HepG2 (cell line): ENCODE results near the gene KDM6B. TPM values are rescaled to one million over a fixed set of nuclear protein-coding genes. Genes with fewer than 3 reads are reported as not detected.

Experiments
- ATAC-seq: fragments of 200-7000 bp; cut with Tn5 transposase; 3 replicates; pipeline ENCODE4 v1.9.1; 2020; ENCODE audit warnings: mild to moderate bottlenecking, moderate library complexity
- BruUV-seq: library from RNA; stranded (reverse); fragments of 400-500 nt; replicated peaks from 2 replicates; lab custom pipeline; 2021; lab: Mats Ljungman, UMichigan
- CTCF ChIA-PET: fragments of 300-600 bp; formaldehyde crosslinking; extraction: SDS; loops from one replicate; lab custom pipeline; 2021; ENCODE audit warnings: low total read pairs, inconsistent platforms, low intra/inter-chr PET ratio; lab: Yijun Ruan, JAX
- POLR2A ChIA-PET: fragments of 350-600 bp; sonication (Branson Sonifier 250); formaldehyde crosslinking; loops from one replicate; lab custom pipeline; 2020; ENCODE audit warnings: antibody characterized with exemption, inconsistent platforms; lab: Yijun Ruan, JAX
- DNase-seq: peaks from one replicate; pipeline ENCODE4 v3.0.0-alpha.2; 2015; ENCODE audit warnings: low spot score
- FAIRE-seq: peaks from 3 replicates; lab custom pipeline; 2011; peaks lifted over from hg19 to GRCh38; lab: Jason Lieb, UNC
- H2AFZ ChIP-seq: one replicate; pipeline ENCODE4 v1.6.1; 2011; ENCODE audit warnings: low read length, inconsistent platforms
- H3K27ac ChIP-seq: fragments of 300-600 bp; 3 replicates; pipeline ENCODE4 v1.8.0; 2011; ENCODE audit warnings: mixed run types, mild to moderate bottlenecking, mixed read lengths, low read length, inconsistent platforms; ENCODE audit not compliant: insufficient read depth; ENCODE audit errors: extremely low read length
- H3K27me3 ChIP-seq, 2 experiments: fragments of 200-600 bp in 1 of 2; 2 replicates in 1 of 2; 3 replicates in 1 of 2; pipeline versions ENCODE4 v1.6.0 to v1.8.0; 2011; ENCODE audit warnings: low read length in 2 of 2, mild to moderate bottlenecking in 2 of 2, moderate library complexity in 2 of 2, inconsistent platforms in 1 of 2; ENCODE audit not compliant: insufficient read depth in 2 of 2, control insufficient read depth in 1 of 2
- H3K36me3 ChIP-seq, 2 experiments: fragments of 200-600 bp in 1 of 2; replicated peaks in 1 of 2; 2 replicates in 1 of 2; 3 replicates in 1 of 2; pipeline versions ENCODE4 v1.5.1 to v1.8.0; 2011; ENCODE audit warnings: low read length in 2 of 2, inconsistent platforms in 1 of 2; ENCODE audit not compliant: insufficient read depth in 2 of 2, control insufficient read depth in 1 of 2
- H3K4me1 ChIP-seq: 2 replicates; pipeline ENCODE4 v1.5.1; 2012; ENCODE audit warnings: low read length, inconsistent platforms; ENCODE audit not compliant: insufficient read depth
- H3K4me2 ChIP-seq: 2 replicates; pipeline ENCODE4 v1.6.0; 2011; ENCODE audit warnings: low read depth, low read length, inconsistent platforms
- H3K4me3 ChIP-seq, 3 experiments: fragments of 200-600 bp in 1 of 3; sonication (generic), shearing (Covaris generic) in 1 of 3; replicated peaks in 1 of 3; 2 replicates each; pipeline ENCODE4 v1.5.1; 2011 to 2016; ENCODE audit warnings: low read length in 3 of 3, inconsistent platforms in 2 of 3, low read depth in 2 of 3, mild to moderate bottlenecking in 2 of 3, control low read depth in 1 of 3, mixed read lengths in 1 of 3; ENCODE audit not compliant: insufficient read depth in 1 of 3
- H3K79me2 ChIP-seq: one replicate; pipeline ENCODE4 v1.6.1; 2011; ENCODE audit warnings: low read length, inconsistent platforms; ENCODE audit not compliant: insufficient read depth
- H3K9ac ChIP-seq: 2 replicates; pipeline ENCODE4 v1.6.0; 2011; ENCODE audit warnings: mild to moderate bottlenecking, low read depth, low read length, inconsistent platforms; ENCODE audit not compliant: insufficient read depth
- H3K9me3 ChIP-seq: 2 replicates; pipeline ENCODE4 v1.5.1; 2012; ENCODE audit warnings: mild to moderate bottlenecking, low read length
- H4K20me1 ChIP-seq: 2 replicates; pipeline ENCODE4 v1.6.0; 2011; ENCODE audit warnings: inconsistent platforms, mild to moderate bottlenecking, low read length, moderate library complexity; ENCODE audit not compliant: insufficient read depth
- KDM6A ChIP-seq: IDR thresholded peaks from 2 replicates; pipeline ENCODE4 v1.6.1; 2016; ENCODE audit warnings: low read depth
- PBX2 ChIP-seq: IDR thresholded peaks from 2 replicates; pipeline ENCODE4 v1.6.1; 2016; ENCODE audit warnings: control low read depth
- TRAFD1 ChIP-seq: sonication (generic); formaldehyde crosslinking; IDR thresholded peaks from 2 replicates; pipeline ENCODE4 v1.5.1; 2020; ENCODE audit warnings: missing genetic modification reagents, mild to moderate bottlenecking, borderline replicate concordance
- YEATS2 ChIP-seq: sonication (generic); formaldehyde crosslinking; IDR thresholded peaks from 2 replicates; pipeline ENCODE4 v1.4.0; 2020; ENCODE audit warnings: missing genetic modification reagents, borderline replicate concordance
- WGBS: methylation state at CpG from one replicate; pipeline ENCODE4 v1.1.6; 2017; ENCODE audit warnings: low lambda C conversion rate; 5-methylcytosine and 5-hydroxymethylcytosine counted together
- in situ Hi-C: cut with HindIII; loops from 2 replicates; pipeline ENCODE4 v1.10.0; 2017; ENCODE audit warnings: low pct_unique_long_range_greater_than_20kb; ENCODE audit not compliant: extremely low pct_ligation_motif_present
- intact Hi-C: fragments of 100-400 bp; cut with micrococcal nuclease; formaldehyde crosslinking; loops from one replicate; pipeline ENCODE4 v1.10.0; 2022; ENCODE audit not compliant: unreplicated experiment
- polyA plus RNA-seq, 8 experiments: library from polyadenylated mRNA; depleted of rRNA in 3 of 8; stranded (reverse) in 7 of 8; unstranded in 1 of 8; fragments of >200 nt; fragmentation: Illumina TruSeq in 4 of 8; extraction: Trizol in 4 of 8; gene quantifications; 2 replicates each; pipeline versions ENCODE4 v1.2.1 to v1.2.3, GENCODE V29; 2011 to 2016; ENCODE audit warnings: low read depth in 4 of 8, missing spikeins in 1 of 8, mixed read lengths in 1 of 8; ENCODE audit not compliant: insufficient read depth in 1 of 8
- total RNA-seq, 5 experiments: library from RNA; depleted of rRNA; stranded (reverse); fragments of >200 nt; fragmentation: Illumina TruSeq; extraction: Trizol; gene quantifications; 2 replicates each; pipeline ENCODE4 v1.2.3, GENCODE V29; 2016; ENCODE audit warnings: low read depth in 1 of 5

The KDM6B gene
- total and polyA plus RNA-seq, 2 of the 13 experiments (the other 11 are each of a cell fraction or from before 2014, with no cell fraction given) = 1.3 to 2.1 TPM

- H3K27me3 ChIP-seq = peaks cover 1 to 22% of the 10 kb centered on the region in 2 experiments; a peak in 2 of 5 replicates
- BruUV-seq = no TSS peak
- no peaks in the 10 kb centered on the region for H3K9me3 ChIP-seq
- no peak overlapping the region for H3K27ac ChIP-seq
- FAIRE-seq = no peak
- 76% methylated on average over 7 of the region's 7 CpGs for WGBS
- TF ChIP-seq PBX2 (CRISPR knock-in tag) = no peak
- no peak for TF ChIP-seq TRAFD1 (CRISPR knock-in tag)
- DNase-seq = no peak
- POLR2A ChIA-PET = interaction anchor here (1.1 kb wide), 1 partner anchor 25 kb away, joined by 3 read pairs; the partner anchor contains the start of gene NAA38
- CTCF ChIA-PET = no interaction called here
- no peak overlapping the region for H2AFZ ChIP-seq
- no peak overlapping the region for H3K4me2 ChIP-seq
- H3K4me3 ChIP-seq = no peak overlapping the region
- ATAC-seq = no peak
- peaks cover 37% of the 10 kb centered on the region for H3K4me1 ChIP-seq
- no peak overlapping the region for H3K9ac ChIP-seq
- H3K79me2 ChIP-seq = no peaks in the 10 kb centered on the region
- H4K20me1 ChIP-seq = no peaks in the 10 kb centered on the region
- intact Hi-C loops = no loop called here
- in situ Hi-C loops = no loop called here
- no peaks in the 10 kb centered on the region for H3K36me3 ChIP-seq
Measured at GRCh38 chr17:7882068-7882467, 48.1 kb downstream of the KDM6B start.

- BruUV-seq = no TSS peak
- in situ Hi-C loops = no loop called here
Measured at GRCh38 chr17:7882629-7883028, 48.6 kb downstream of the KDM6B start.

More at GRCh38 chr17:7882629-7883028, 48.6 kb downstream of the KDM6B start:
- H3K4me2 ChIP-seq = no peak overlapping the region
- FAIRE-seq (no peak), ATAC-seq (no peak), DNase-seq (no peak)
- no peak overlapping the region for H3K9ac ChIP-seq
- ChIA-PET CTCF (no interaction called here), POLR2A (interaction anchor here (1.1 kb wide), 1 partner anchor 26 kb away, joined by 3 read pairs; the partner anchor contains the start of gene NAA38)
- no peak overlapping the region for H3K27ac ChIP-seq
- 75% methylated on average over 3 of the region's 3 CpGs for WGBS
- H3K36me3 ChIP-seq = no peaks in the 10 kb centered on the region
- intact Hi-C loops = no loop called here
- no peaks in the 10 kb centered on the region for H3K79me2 ChIP-seq
- H3K4me3 ChIP-seq = no peak overlapping the region
- peaks cover 1 to 22% of the 10 kb centered on the region in 2 experiments; a peak in 2 of 5 replicates for H3K27me3 ChIP-seq
- H3K4me1 ChIP-seq = peaks cover 40% of the 10 kb centered on the region
- no peak overlapping the region for H2AFZ ChIP-seq
- H3K9me3 ChIP-seq = no peaks in the 10 kb centered on the region
- H4K20me1 ChIP-seq = no peaks in the 10 kb centered on the region
- TF ChIP-seq YEATS2 (CRISPR knock-in tag) (no peak), KDM6A (CRISPR knock-in tag) (no peak)
- TF ChIP-seq, all 625 proteins: peak for 0

Other genes starting within 250 kb of the KDM6B start
- gene SOX15, start 244.1 kb upstream of the KDM6B start, total RNA-seq (2016; rRNA removed; fragmentation: Illumina TruSeq; extraction: Trizol) = 0.18 TPM in 1 of 2 replicates, not detected in the other
- gene SOX15, start 244.1 kb upstream of the KDM6B start, polyA plus RNA-seq (2011; rRNA removed) = 0.07 and 0.17 TPM in 2 replicates
- 13.4 and 24.4 TPM in 2 replicates for gene FXR2, start 219.3 kb upstream of the KDM6B start, total RNA-seq (2016; rRNA removed; fragmentation: Illumina TruSeq; extraction: Trizol)
- 20.9 and 26.8 TPM in 2 replicates for gene FXR2, start 219.3 kb upstream of the KDM6B start, polyA plus RNA-seq (2011; rRNA removed)
- 83.1 and 93.7 TPM in 2 replicates for gene SAT2, start 206.4 kb upstream of the KDM6B start, total RNA-seq (2016; rRNA removed; fragmentation: Illumina TruSeq; extraction: Trizol)
- 35.7 and 37.6 TPM in 2 replicates for gene SAT2, start 206.4 kb upstream of the KDM6B start, polyA plus RNA-seq (2011; rRNA removed)
- 1.6 and 4.0 TPM in 2 replicates for gene SHBG, start 204.1 kb upstream of the KDM6B start, total RNA-seq (2016; rRNA removed; fragmentation: Illumina TruSeq; extraction: Trizol)
- 6.1 and 10.2 TPM in 2 replicates for gene SHBG, start 204.1 kb upstream of the KDM6B start, polyA plus RNA-seq (2011; rRNA removed)
- not detected in 2 replicates for gene ATP1B2, start 183.3 kb upstream of the KDM6B start, total RNA-seq (2016; rRNA removed; fragmentation: Illumina TruSeq; extraction: Trizol)
- 0.04 TPM in 1 of 2 replicates, not detected in the other for gene ATP1B2, start 183.3 kb upstream of the KDM6B start, polyA plus RNA-seq (2011; rRNA removed)
- gene TP53, start 146.7 kb upstream of the KDM6B start, total RNA-seq (2016; rRNA removed; fragmentation: Illumina TruSeq; extraction: Trizol) = 29.9 and 35.0 TPM in 2 replicates
- gene TP53, start 146.7 kb upstream of the KDM6B start, polyA plus RNA-seq (2011; rRNA removed) = 17.1 and 19.8 TPM in 2 replicates
- gene WRAP53, start 145.7 kb upstream of the KDM6B start, total RNA-seq (2016; rRNA removed; fragmentation: Illumina TruSeq; extraction: Trizol) = 18.1 and 19.5 TPM in 2 replicates
- gene WRAP53, start 145.7 kb upstream of the KDM6B start, polyA plus RNA-seq (2011; rRNA removed) = 7.0 and 7.2 TPM in 2 replicates
- gene EFNB3, start 129.0 kb upstream of the KDM6B start, total RNA-seq (2016; rRNA removed; fragmentation: Illumina TruSeq; extraction: Trizol) = 0.07 TPM in 1 of 2 replicates, not detected in the other
- gene EFNB3, start 129.0 kb upstream of the KDM6B start, polyA plus RNA-seq (2011; rRNA removed) = 0.18 and 0.25 TPM in 2 replicates
- not detected in 2 replicates for gene DNAH2, start 116.5 kb upstream of the KDM6B start, total RNA-seq (2016; rRNA removed; fragmentation: Illumina TruSeq; extraction: Trizol)
- gene DNAH2, start 116.5 kb upstream of the KDM6B start, polyA plus RNA-seq (2011; rRNA removed) = not detected in 2 replicates
- gene TMEM88, start 20.8 kb downstream of the KDM6B start, total RNA-seq (2016; rRNA removed; fragmentation: Illumina TruSeq; extraction: Trizol) = 0.31 TPM in 1 of 2 replicates, not detected in the other
- gene TMEM88, start 20.8 kb downstream of the KDM6B start, polyA plus RNA-seq (2011; rRNA removed) = 0.66 and 0.84 TPM in 2 replicates
- 91.6 and 105 TPM in 2 replicates for gene NAA38, start 23.3 kb downstream of the KDM6B start, total RNA-seq (2016; rRNA removed; fragmentation: Illumina TruSeq; extraction: Trizol)
- 43.9 and 46.9 TPM in 2 replicates for gene NAA38, start 23.3 kb downstream of the KDM6B start, polyA plus RNA-seq (2011; rRNA removed)
- gene CYB5D1, start 23.8 kb downstream of the KDM6B start, total RNA-seq (2016; rRNA removed; fragmentation: Illumina TruSeq; extraction: Trizol) = 17.0 and 21.4 TPM in 2 replicates
- 7.9 and 8.9 TPM in 2 replicates for gene CYB5D1, start 23.8 kb downstream of the KDM6B start, polyA plus RNA-seq (2011; rRNA removed)
- gene CHD3, start 54.6 kb downstream of the KDM6B start, total RNA-seq (2016; rRNA removed; fragmentation: Illumina TruSeq; extraction: Trizol) = 3.3 and 3.7 TPM in 2 replicates
- gene CHD3, start 54.6 kb downstream of the KDM6B start, polyA plus RNA-seq (2011; rRNA removed) = 2.7 and 3.3 TPM in 2 replicates
- 0.20 and 0.38 TPM in 2 replicates for gene RNF227, start 82.1 kb downstream of the KDM6B start, total RNA-seq (2016; rRNA removed; fragmentation: Illumina TruSeq; extraction: Trizol)
- 0.79 and 0.94 TPM in 2 replicates for gene RNF227, start 82.1 kb downstream of the KDM6B start, polyA plus RNA-seq (2011; rRNA removed)
- 0.29 TPM in 1 of 2 replicates, not detected in the other for gene KCNAB3, start 95.6 kb downstream of the KDM6B start, total RNA-seq (2016; rRNA removed; fragmentation: Illumina TruSeq; extraction: Trizol)
- gene KCNAB3, start 95.6 kb downstream of the KDM6B start, polyA plus RNA-seq (2011; rRNA removed) = 0.88 and 0.95 TPM in 2 replicates
- gene TRAPPC1, start 97.7 kb downstream of the KDM6B start, total RNA-seq (2016; rRNA removed; fragmentation: Illumina TruSeq; extraction: Trizol) = 28.1 and 36.9 TPM in 2 replicates
- gene TRAPPC1, start 97.7 kb downstream of the KDM6B start, polyA plus RNA-seq (2011; rRNA removed) = 44.9 and 46.7 TPM in 2 replicates
- gene CNTROB, start 98.0 kb downstream of the KDM6B start, total RNA-seq (2016; rRNA removed; fragmentation: Illumina TruSeq; extraction: Trizol) = 13.3 and 24.1 TPM in 2 replicates
- 21.2 and 24.3 TPM in 2 replicates for gene CNTROB, start 98.0 kb downstream of the KDM6B start, polyA plus RNA-seq (2011; rRNA removed)
- not detected in 2 replicates for gene GUCY2D, start 168.4 kb downstream of the KDM6B start, total RNA-seq (2016; rRNA removed; fragmentation: Illumina TruSeq; extraction: Trizol)
- gene GUCY2D, start 168.4 kb downstream of the KDM6B start, polyA plus RNA-seq (2011; rRNA removed) = not detected in 2 replicates
- not detected in 2 replicates for gene ALOX15B, start 204.8 kb downstream of the KDM6B start, total RNA-seq (2016; rRNA removed; fragmentation: Illumina TruSeq; extraction: Trizol)
- gene ALOX15B, start 204.8 kb downstream of the KDM6B start, polyA plus RNA-seq (2011; rRNA removed) = not detected in 2 replicates